Transverse colon (tissue), 3 donors: ENCODE results near the gene INTS4.
"Not testable (repeated sequence)": the region's sequence is repeated elsewhere in the genome, so short reads cannot be mapped to it uniquely, and the experiment has no call there.

ENCODE experiments used
- POLR2A ChIP-seq: fragments of 450-650 bp; IDR thresholded peaks from one replicate; pipeline ENCODE4 v1.6.1; 2016; ENCODE audit warnings: antibody characterized with exemption, mild to moderate bottlenecking, moderate library complexity
- POLR2AphosphoS5 ChIP-seq, 3 donors: sonication (generic); formaldehyde crosslinking; IDR thresholded peaks; one replicate each; pipeline ENCODE4 v1.6.1; 2016; ENCODE audit warnings: antibody characterized with exemption in 3 of 3

DNA sequence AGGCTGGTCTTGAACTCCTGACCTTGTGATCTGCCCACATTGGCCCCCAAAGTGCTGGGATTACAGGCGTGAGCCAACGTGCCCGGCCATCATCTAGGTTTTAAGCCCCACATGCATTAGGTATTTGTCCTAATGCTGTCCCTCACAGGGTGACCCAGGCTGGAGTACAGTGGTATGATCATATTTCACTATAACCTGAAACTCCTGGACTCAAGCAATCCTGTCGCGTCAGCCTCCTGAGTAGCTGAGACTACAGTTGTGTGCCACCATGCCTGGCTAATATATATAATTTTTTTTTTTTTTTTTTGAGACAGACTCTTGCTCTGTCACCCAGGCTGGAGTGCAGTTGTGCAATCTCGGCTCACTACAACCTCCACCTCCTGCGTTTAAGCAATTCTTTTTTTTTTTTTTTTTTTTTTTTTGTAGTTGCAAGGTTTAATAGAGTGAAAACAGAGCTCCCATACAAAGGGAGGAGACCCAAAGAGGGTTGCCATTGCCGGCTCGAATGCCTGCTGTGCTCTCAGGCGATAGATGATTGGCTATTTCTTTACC, 136.5 kb downstream of the INTS4 start:
- TF ChIP-seq POLR2A; POLR2AphosphoS5 (IDR thresholded peaks at IDR 0.05): not testable (repeated sequence)
